Measurements from ENCODE around the gene ZDHHC7.

Gene ZDHHC7

DNA sequence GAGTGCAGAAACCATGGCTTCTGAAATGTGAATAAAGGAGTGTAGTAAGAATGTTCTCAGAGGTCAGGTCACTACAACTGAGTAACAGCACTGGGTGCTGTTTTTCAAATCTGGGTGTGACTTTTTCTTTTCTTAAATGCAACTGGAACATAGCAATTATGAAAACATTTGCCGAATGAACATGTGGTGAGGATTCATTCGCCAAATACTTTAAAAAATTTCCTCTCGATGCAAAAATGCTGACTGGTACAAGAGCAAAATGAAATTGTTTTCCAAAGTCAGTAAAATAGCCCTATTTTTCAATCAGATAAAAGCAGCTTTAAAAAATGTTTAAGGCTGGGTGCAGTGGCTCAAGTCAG is 18.6 kb downstream of the ZDHHC7 start (continued):
- TF ChIP-seq ZNF394 (tag by site-specific recombination; IDR thresholded peaks at IDR 0.05; ENCODE audit: borderline replicate concordance), result no peak

DNA sequence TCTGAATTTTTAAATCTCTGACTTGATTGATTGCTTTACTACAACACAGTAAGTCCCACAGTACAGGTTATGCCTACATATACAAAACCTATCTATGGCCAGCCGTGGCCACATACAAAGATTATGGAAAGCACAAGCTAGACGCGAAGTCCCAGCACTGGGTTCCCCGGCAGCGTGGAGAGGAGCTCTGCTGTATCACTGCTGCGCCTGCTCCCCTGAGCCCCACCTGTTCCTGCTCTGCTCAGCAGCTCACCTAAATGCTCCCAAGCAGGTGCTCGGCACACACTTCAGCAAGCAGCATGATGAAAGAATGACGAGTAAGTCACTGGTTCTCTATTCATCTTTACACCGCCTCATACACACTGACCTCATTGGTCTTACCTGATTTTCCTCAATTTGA is 20.6 kb downstream of the ZDHHC7 start:
- H3K4me1 ChIP-seq (ENCODE audit: control insufficient read depth, insufficient read depth, low read length), result peaks cover 5% of the 10 kb centered on the region; the same call in 1 of the 2 replicates
- no peak for TF ChIP-seq YY1 (tag by site-specific recombination; IDR thresholded peaks at IDR 0.05)
- no peak for TF ChIP-seq ZNF274 (IDR thresholded peaks at IDR 0.05; ENCODE audit: low read length)
- no peak for TF ChIP-seq ZNF274 (tag by site-specific recombination; IDR thresholded peaks at IDR 0.05; ENCODE audit: borderline replicate concordance)
- TF ChIP-seq ZSCAN30 (tag by site-specific recombination; IDR thresholded peaks at IDR 0.05), result no peak
- no peak for TF ChIP-seq ZNF529 (tag by site-specific recombination; IDR thresholded peaks at IDR 0.05; ENCODE audit: insufficient replicate concordance)
- no peak for TF ChIP-seq MEIS1 (CRISPR knock-in tag; IDR thresholded peaks at IDR 0.05; ENCODE audit: borderline replicate concordance)
- TF ChIP-seq BCL11A (tag by site-specific recombination; IDR thresholded peaks at IDR 0.05; ENCODE audit: low read depth), result no peak
- TF ChIP-seq SP7 (tag by site-specific recombination; IDR thresholded peaks at IDR 0.05), result no peak
- no peak for TF ChIP-seq ZSCAN4 (tag by site-specific recombination; IDR thresholded peaks at IDR 0.05)
- TF ChIP-seq ZNF184 (tag by site-specific recombination; IDR thresholded peaks at IDR 0.05), result no peak
- no peak for TF ChIP-seq ZNF10 (tag by site-specific recombination; IDR thresholded peaks at IDR 0.05)
- CTCF ChIA-PET, result interaction anchor here (0.7 kb wide), 1 partner anchor 105 kb away, joined by 3 read pairs; no protein-coding TSS in a partner anchor
- H3K27ac ChIP-seq (ENCODE audit: extremely low read depth, low read depth, low read length), result no peak overlapping the region
- POLR2A ChIA-PET, result no interaction called here
- H3K36me3 ChIP-seq (ENCODE audit: control insufficient read depth in 2 of 2, insufficient read depth in 1 of 2, low read length in 2 of 2), result peaks cover 12 to 79% of the 10 kb centered on the region in 2 experiments
- no peaks in the 10 kb centered on the region for H3K9me3 ChIP-seq (ENCODE audit: control insufficient read depth, insufficient read depth, low read depth, low read length)
- no peak overlapping the region for H3K4me3 ChIP-seq (ENCODE audit: low read depth, low read length)

- Histone ChIP-seq H3K4me3 (ENCODE audit: low read depth, low read length) (no peak overlapping the region), H3K36me3 (ENCODE audit: control insufficient read depth in 2 of 2, insufficient read depth in 1 of 2, low read length in 2 of 2) (peaks cover 7 to 78% of the 10 kb centered on the region in 2 experiments), H3K27ac (ENCODE audit: extremely low read depth, low read depth, low read length) (no peak overlapping the region), H3K4me1 (ENCODE audit: control insufficient read depth, insufficient read depth, low read length) (peaks cover 2% of the 10 kb centered on the region; the same call in 1 of the 2 replicates), H3K9me3 (ENCODE audit: control insufficient read depth, insufficient read depth, low read depth, low read length) (no peaks in the 10 kb centered on the region)
- no peak for TF ChIP-seq ZSCAN30 (tag by site-specific recombination; IDR thresholded peaks at IDR 0.05)
- no peak for TF ChIP-seq KLF16 (tag by site-specific recombination; IDR thresholded peaks at IDR 0.05)
- no peak for TF ChIP-seq KLF10 (tag by site-specific recombination; IDR thresholded peaks at IDR 0.05)
- TF ChIP-seq OVOL3 (tag by site-specific recombination; IDR thresholded peaks at IDR 0.05), result no peak
- TF ChIP-seq HOXA7 (CRISPR knock-in tag; IDR thresholded peaks at IDR 0.05; ENCODE audit: borderline replicate concordance), result no peak
- TF ChIP-seq ZXDB (tag by site-specific recombination; IDR thresholded peaks at IDR 0.05), result no peak
- no peak for TF ChIP-seq WT1 (tag by site-specific recombination; IDR thresholded peaks at IDR 0.05)
- TF ChIP-seq MZF1 (tag by site-specific recombination; IDR thresholded peaks at IDR 0.05; ENCODE audit: borderline replicate concordance), result no peak
- TF ChIP-seq, protein P1, sequence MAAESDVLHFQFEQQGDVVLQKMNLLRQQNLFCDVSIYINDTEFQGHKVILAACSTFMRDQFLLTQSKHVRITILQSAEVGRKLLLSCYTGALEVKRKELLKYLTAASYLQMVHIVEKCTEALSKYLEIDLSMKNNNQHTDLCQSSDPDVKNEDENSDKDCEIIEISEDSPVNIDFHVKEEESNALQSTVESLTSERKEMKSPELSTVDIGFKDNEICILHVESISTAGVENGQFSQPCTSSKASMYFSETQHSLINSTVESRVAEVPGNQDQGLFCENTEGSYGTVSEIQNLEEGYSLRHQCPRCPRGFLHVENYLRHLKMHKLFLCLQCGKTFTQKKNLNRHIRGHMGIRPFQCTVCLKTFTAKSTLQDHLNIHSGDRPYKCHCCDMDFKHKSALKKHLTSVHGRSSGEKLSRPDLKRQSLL (tag by site-specific recombination; IDR thresholded peaks at IDR 0.05), result no peak
- TF ChIP-seq ZNF707 (tag by site-specific recombination; IDR thresholded peaks at IDR 0.05), result no peak
- TF ChIP-seq, protein P2, sequence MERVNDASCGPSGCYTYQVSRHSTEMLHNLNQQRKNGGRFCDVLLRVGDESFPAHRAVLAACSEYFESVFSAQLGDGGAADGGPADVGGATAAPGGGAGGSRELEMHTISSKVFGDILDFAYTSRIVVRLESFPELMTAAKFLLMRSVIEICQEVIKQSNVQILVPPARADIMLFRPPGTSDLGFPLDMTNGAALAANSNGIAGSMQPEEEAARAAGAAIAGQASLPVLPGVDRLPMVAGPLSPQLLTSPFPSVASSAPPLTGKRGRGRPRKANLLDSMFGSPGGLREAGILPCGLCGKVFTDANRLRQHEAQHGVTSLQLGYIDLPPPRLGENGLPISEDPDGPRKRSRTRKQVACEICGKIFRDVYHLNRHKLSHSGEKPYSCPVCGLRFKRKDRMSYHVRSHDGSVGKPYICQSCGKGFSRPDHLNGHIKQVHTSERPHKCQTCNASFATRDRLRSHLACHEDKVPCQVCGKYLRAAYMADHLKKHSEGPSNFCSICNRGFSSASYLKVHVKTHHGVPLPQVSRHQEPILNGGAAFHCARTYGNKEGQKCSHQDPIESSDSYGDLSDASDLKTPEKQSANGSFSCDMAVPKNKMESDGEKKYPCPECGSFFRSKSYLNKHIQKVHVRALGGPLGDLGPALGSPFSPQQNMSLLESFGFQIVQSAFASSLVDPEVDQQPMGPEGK (tag by site-specific recombination; IDR thresholded peaks at IDR 0.05), result no peak
- no peak for TF ChIP-seq SCRT1 (tag by site-specific recombination; IDR thresholded peaks at IDR 0.05; ENCODE audit: borderline replicate concordance)
- no peak for TF ChIP-seq SCRT2 (tag by site-specific recombination; IDR thresholded peaks at IDR 0.05)
- CTCF ChIA-PET, result interaction anchor here (0.8 to 0.9 kb wide), 2 partner anchors 19 to 36 kb away, joined by 3 to 4 read pairs; no protein-coding TSS in a partner anchor
- POLR2A ChIA-PET, result interaction anchor here (0.6 kb wide), 1 partner anchor 935 kb away, joined by 3 read pairs; no protein-coding TSS in a partner anchor
Measured at GRCh38 chr16:84989749-84990620, 21.4 kb downstream of the ZDHHC7 start.

Data from HEK293 (cell line).